Measurements from ENCODE around the gene DYNC1I1. TPM values are rescaled to one million over a fixed set of nuclear protein-coding genes. Genes with fewer than 3 reads are reported as not detected.

DYNC1I1 gene
- total RNA-seq, 1 experiment from 2014 or later = 3.6 TPM

- intact Hi-C loops (cut with micrococcal nuclease; ENCODE audit: unreplicated experiment) = no loop called here
- POLR2A ChIA-PET (ENCODE audit: low non-redundant PET) = no interaction called here
- Histone ChIP-seq H3K27ac (ENCODE audit: low read depth, low read length, poor library complexity, severe bottlenecking) (no peak overlapping the region), H3K4me1 (ENCODE audit: insufficient read depth, low read length, poor library complexity, severe bottlenecking) (peaks cover 12% of the 10 kb centered on the region), H3K4me3 (ENCODE audit: low read depth, low read length, poor library complexity, severe bottlenecking) (no peak overlapping the region), H3K9me3 (ENCODE audit: low read depth, low read length, poor library complexity, severe bottlenecking) (no peaks in the 10 kb centered on the region), H3K36me3 (ENCODE audit: insufficient read depth, low read length, poor library complexity, severe bottlenecking) (no peaks in the 10 kb centered on the region), H3K27me3 (replicated peaks; ENCODE audit: insufficient read depth, low read depth, low read length, poor library complexity) (no peaks in the 10 kb centered on the region)
- DNase-seq (ENCODE audit: low spot score) = peak; percentile 54
- TF ChIP-seq, protein P1, sequence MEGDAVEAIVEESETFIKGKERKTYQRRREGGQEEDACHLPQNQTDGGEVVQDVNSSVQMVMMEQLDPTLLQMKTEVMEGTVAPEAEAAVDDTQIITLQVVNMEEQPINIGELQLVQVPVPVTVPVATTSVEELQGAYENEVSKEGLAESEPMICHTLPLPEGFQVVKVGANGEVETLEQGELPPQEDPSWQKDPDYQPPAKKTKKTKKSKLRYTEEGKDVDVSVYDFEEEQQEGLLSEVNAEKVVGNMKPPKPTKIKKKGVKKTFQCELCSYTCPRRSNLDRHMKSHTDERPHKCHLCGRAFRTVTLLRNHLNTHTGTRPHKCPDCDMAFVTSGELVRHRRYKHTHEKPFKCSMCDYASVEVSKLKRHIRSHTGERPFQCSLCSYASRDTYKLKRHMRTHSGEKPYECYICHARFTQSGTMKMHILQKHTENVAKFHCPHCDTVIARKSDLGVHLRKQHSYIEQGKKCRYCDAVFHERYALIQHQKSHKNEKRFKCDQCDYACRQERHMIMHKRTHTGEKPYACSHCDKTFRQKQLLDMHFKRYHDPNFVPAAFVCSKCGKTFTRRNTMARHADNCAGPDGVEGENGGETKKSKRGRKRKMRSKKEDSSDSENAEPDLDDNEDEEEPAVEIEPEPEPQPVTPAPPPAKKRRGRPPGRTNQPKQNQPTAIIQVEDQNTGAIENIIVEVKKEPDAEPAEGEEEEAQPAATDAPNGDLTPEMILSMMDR (conservative IDR thresholded peaks at IDR 0.05; ENCODE audit: low read depth, low read length) = no peak
- TF ChIP-seq EZH2 (IDR thresholded peaks at IDR 0.05; ENCODE audit: borderline replicate concordance, low read depth, low read length, poor library complexity, severe bottlenecking) = no peak
- CTCF ChIA-PET = no interaction called here
- no TSS peak for BruUV-seq (replicated peaks)
These were observed 39.6 kb downstream of the DYNC1I1 start for GRCh38 chr7:95811846-95812445.

GRCh38 chr7:95814721-95815120, 42.4 kb downstream of the DYNC1I1 start:
- DNase-seq (ENCODE audit: low spot score) = no peak
- no peak overlapping the region for H3K27ac ChIP-seq (ENCODE audit: low read depth, low read length, poor library complexity, severe bottlenecking)
- no peaks in the 10 kb centered on the region for H3K9me3 ChIP-seq (ENCODE audit: low read depth, low read length, poor library complexity, severe bottlenecking)
- ChIA-PET POLR2A (ENCODE audit: low non-redundant PET) (no interaction called here), CTCF (no interaction called here)
- no peak overlapping the region for H3K4me3 ChIP-seq (ENCODE audit: low read depth, low read length, poor library complexity, severe bottlenecking)
- H3K4me1 ChIP-seq (ENCODE audit: insufficient read depth, low read length, poor library complexity, severe bottlenecking) = peaks cover 12% of the 10 kb centered on the region
- no peaks in the 10 kb centered on the region for H3K27me3 ChIP-seq (replicated peaks; ENCODE audit: insufficient read depth, low read depth, low read length, poor library complexity)
- no TSS peak for BruUV-seq (replicated peaks)
- intact Hi-C loops (cut with micrococcal nuclease; ENCODE audit: unreplicated experiment) = no loop called here
- TF ChIP-seq, protein P1 (conservative IDR thresholded peaks at IDR 0.05; ENCODE audit: low read depth, low read length) = no peak
- no peak for TF ChIP-seq EZH2 (IDR thresholded peaks at IDR 0.05; ENCODE audit: borderline replicate concordance, low read depth, low read length, poor library complexity, severe bottlenecking)
- H3K36me3 ChIP-seq (ENCODE audit: insufficient read depth, low read length, poor library complexity, severe bottlenecking) = no peaks in the 10 kb centered on the region

- H3K36me3 ChIP-seq (ENCODE audit: insufficient read depth, low read length, poor library complexity, severe bottlenecking) = no peaks in the 10 kb centered on the region
- TF ChIP-seq EZH2 (IDR thresholded peaks at IDR 0.05; ENCODE audit: borderline replicate concordance, low read depth, low read length, poor library complexity, severe bottlenecking) = no peak
- TF ChIP-seq, protein P1 (conservative IDR thresholded peaks at IDR 0.05; ENCODE audit: low read depth, low read length) = no peak
- ChIA-PET CTCF (interaction anchor here (0.7 kb wide), 1 partner anchor 100 kb away, joined by 6 read pairs; no protein-coding TSS in a partner anchor), POLR2A (ENCODE audit: low non-redundant PET) (interaction anchor here (0.6 kb wide), 1 partner anchor 156 kb away, joined by 6 read pairs; no protein-coding TSS in a partner anchor)
- H3K4me1 ChIP-seq (ENCODE audit: insufficient read depth, low read length, poor library complexity, severe bottlenecking) = no peaks in the 10 kb centered on the region
- DNase-seq (ENCODE audit: low spot score) = no peak
- H3K4me3 ChIP-seq (ENCODE audit: low read depth, low read length, poor library complexity, severe bottlenecking) = no peak overlapping the region
- no TSS peak for BruUV-seq (replicated peaks)
- no peaks in the 10 kb centered on the region for H3K27me3 ChIP-seq (replicated peaks; ENCODE audit: insufficient read depth, low read depth, low read length, poor library complexity)
- intact Hi-C loops (cut with micrococcal nuclease; ENCODE audit: unreplicated experiment) = no loop called here
- no peaks in the 10 kb centered on the region for H3K9me3 ChIP-seq (ENCODE audit: low read depth, low read length, poor library complexity, severe bottlenecking)
- no peak overlapping the region for H3K27ac ChIP-seq (ENCODE audit: low read depth, low read length, poor library complexity, severe bottlenecking)
These were observed 45.7 kb downstream of the DYNC1I1 start for GRCh38 chr7:95817866-95818640.

Measured in A673 (cell line).